Type B pancreatic cell (in vitro differentiated cells): Measurements from ENCODE around the gene MYO1E. TPM values are rescaled to one million over a fixed set of nuclear protein-coding genes. Genes with fewer than 3 reads are reported as not detected.

Source experiments
- DNase-seq: peaks from one replicate; pipeline ENCODE4 v3.0.0; 2021; ENCODE audit warnings: mixed read lengths; ENCODE audit not compliant: unreplicated experiment; ENCODE audit errors: extremely low spot score
- H3K27ac Mint-ChIP-seq: 2 replicates; pipeline ENCODE4 v1.8.0; 2021; ENCODE audit warnings: mild to moderate bottlenecking, mixed read lengths
- H3K27me3 Mint-ChIP-seq: 2 replicates; pipeline ENCODE4 v1.8.0; 2021; ENCODE audit warnings: mixed read lengths
- H3K36me3 Mint-ChIP-seq: 2 replicates; pipeline ENCODE4 v1.8.0; 2021; ENCODE audit warnings: mixed read lengths
- H3K4me1 Mint-ChIP-seq: one replicate; pipeline ENCODE4 v1.8.0; 2021; ENCODE audit warnings: mixed read lengths; ENCODE audit not compliant: unreplicated experiment
- H3K4me3 Mint-ChIP-seq: 2 replicates; pipeline ENCODE4 v1.8.0; 2021; ENCODE audit warnings: mild to moderate bottlenecking, mixed read lengths
- H3K9me3 Mint-ChIP-seq: 2 replicates; pipeline ENCODE4 v1.8.0; 2021; ENCODE audit warnings: mixed read lengths
- CTCF ChIP-seq: fragments of 200-600 bp; sonication (generic); conservative IDR thresholded peaks from 2 replicates; pipeline ENCODE4 v1.5.0; 2021; ENCODE audit warnings: antibody characterized with exemption, mild to moderate bottlenecking
- total RNA-seq: library from RNA; stranded (reverse); gene quantifications from 2 replicates; pipeline ENCODE4 v1.2.1, GENCODE V29; 2021; ENCODE audit warnings: low replicate concordance

The MYO1E gene
- total RNA-seq, 1 donor from 2014 or later: 55.6 TPM

- Mint-ChIP-seq H3K9me3 (no peaks in the 10 kb centered on the region), H3K4me3 (peak within 1 kb of the TSS; percentile 97), H3K27me3 (no peaks in the 10 kb centered on the region), H3K36me3 (peaks cover 9% of the 10 kb centered on the region), H3K4me1 (peaks cover 9% of the 10 kb centered on the region), H3K27ac (peak within 1 kb of the TSS; percentile 95)
- TF ChIP-seq CTCF: no peak
- DNase-seq: peak; percentile 86
These were observed 267.5 kb downstream of the MYO1E start, which contains the start of gene CCNB2 for GRCh38 chr15:59104912-59105732. CCNB2 (plus strand) TSS chr15:59105146; CDS start chr15:59105269, 123 bp downstream.

GRCh38 chr15:59104602-59104911 is 268.1 kb downstream of the MYO1E start:
- H3K4me3 Mint-ChIP-seq: peak overlapping the region; percentile 97
- no peaks in the 10 kb centered on the region for H3K9me3 Mint-ChIP-seq
- H3K27me3 Mint-ChIP-seq: no peaks in the 10 kb centered on the region
- peak overlapping the region; percentile 95 for H3K27ac Mint-ChIP-seq
- DNase-seq: no peak
- H3K4me1 Mint-ChIP-seq: peaks cover 9% of the 10 kb centered on the region
- TF ChIP-seq CTCF: no peak
- H3K36me3 Mint-ChIP-seq: peaks cover 11% of the 10 kb centered on the region

GRCh38 chr15:59099162-59099685 is 273.4 kb downstream of the MYO1E start:
- Mint-ChIP-seq H3K4me3 (no peak overlapping the region), H3K27me3 (no peaks in the 10 kb centered on the region), H3K9me3 (no peaks in the 10 kb centered on the region), H3K27ac (no peak overlapping the region), H3K4me1 (no peaks in the 10 kb centered on the region), H3K36me3 (peaks cover 11% of the 10 kb centered on the region)
- no peak for DNase-seq
- TF ChIP-seq CTCF: no peak

- Mint-ChIP-seq H3K9me3 (no peaks in the 10 kb centered on the region), H3K27ac (no peak overlapping the region), H3K27me3 (no peaks in the 10 kb centered on the region), H3K4me3 (no peak overlapping the region), H3K36me3 (peaks cover 15% of the 10 kb centered on the region), H3K4me1 (no peaks in the 10 kb centered on the region)
- no peak for DNase-seq
- TF ChIP-seq CTCF: no peak
These were observed 276.2 kb downstream of the MYO1E start for GRCh38 chr15:59096429-59096828.

GRCh38 chr15:59094077-59094476 is 278.6 kb downstream of the MYO1E start:
- no peak for TF ChIP-seq CTCF
- no peak for DNase-seq
- Mint-ChIP-seq H3K27me3 (no peaks in the 10 kb centered on the region), H3K4me1 (no peaks in the 10 kb centered on the region), H3K27ac (no peak overlapping the region), H3K36me3 (peaks cover 12% of the 10 kb centered on the region), H3K9me3 (no peaks in the 10 kb centered on the region), H3K4me3 (no peak overlapping the region)
